ENCODE measurements around the gene TDRD1. TPM values are rescaled to one million over a fixed set of nuclear protein-coding genes. Genes with fewer than 3 reads are reported as not detected.
A peak's percentile ranks its signal among the peaks of the same experiment; 100 is the strongest.

Gene TDRD1
- total RNA-seq, 1 donor, result 0.43 TPM

- no peak overlapping the region for H3K4me3 ChIP-seq (ENCODE audit: low read depth, low read length)
- no peak for TF ChIP-seq CTCF (IDR thresholded peaks at IDR 0.05; ENCODE audit: insufficient read depth, low read depth, low read length)
- DNase-seq (ENCODE audit: low read depth), result no peak
Measured at GRCh38 chr10:114260366-114260765, 81.2 kb downstream of the TDRD1 start.

GRCh38 chr10:114261076-114261475 lies 81.9 kb downstream of the TDRD1 start:
- no peak overlapping the region for H3K4me3 ChIP-seq (ENCODE audit: low read depth, low read length)
- peak; percentile 87 for DNase-seq (ENCODE audit: low read depth)
- no peak for TF ChIP-seq CTCF (IDR thresholded peaks at IDR 0.05; ENCODE audit: insufficient read depth, low read depth, low read length)

GRCh38 chr10:114262496-114262895 lies 83.3 kb downstream of the TDRD1 start:
- no peak overlapping the region for H3K4me3 ChIP-seq (ENCODE audit: low read depth, low read length)
- DNase-seq (ENCODE audit: low read depth), result no peak
- TF ChIP-seq CTCF (IDR thresholded peaks at IDR 0.05; ENCODE audit: insufficient read depth, low read depth, low read length), result no peak

- H3K4me3 ChIP-seq (ENCODE audit: low read depth, low read length), result no peak overlapping the region
- peak; percentile 17 for DNase-seq (ENCODE audit: low read depth)
- TF ChIP-seq CTCF (IDR thresholded peaks at IDR 0.05; ENCODE audit: insufficient read depth, low read depth, low read length), result no peak
Measured at GRCh38 chr10:114265392-114266053, 86.4 kb downstream of the TDRD1 start.

GRCh38 chr10:114266521-114266920 lies 87.4 kb downstream of the TDRD1 start:
- TF ChIP-seq CTCF (IDR thresholded peaks at IDR 0.05; ENCODE audit: insufficient read depth, low read depth, low read length), result no peak
- peak; percentile 34 for DNase-seq (ENCODE audit: low read depth)

DNA sequence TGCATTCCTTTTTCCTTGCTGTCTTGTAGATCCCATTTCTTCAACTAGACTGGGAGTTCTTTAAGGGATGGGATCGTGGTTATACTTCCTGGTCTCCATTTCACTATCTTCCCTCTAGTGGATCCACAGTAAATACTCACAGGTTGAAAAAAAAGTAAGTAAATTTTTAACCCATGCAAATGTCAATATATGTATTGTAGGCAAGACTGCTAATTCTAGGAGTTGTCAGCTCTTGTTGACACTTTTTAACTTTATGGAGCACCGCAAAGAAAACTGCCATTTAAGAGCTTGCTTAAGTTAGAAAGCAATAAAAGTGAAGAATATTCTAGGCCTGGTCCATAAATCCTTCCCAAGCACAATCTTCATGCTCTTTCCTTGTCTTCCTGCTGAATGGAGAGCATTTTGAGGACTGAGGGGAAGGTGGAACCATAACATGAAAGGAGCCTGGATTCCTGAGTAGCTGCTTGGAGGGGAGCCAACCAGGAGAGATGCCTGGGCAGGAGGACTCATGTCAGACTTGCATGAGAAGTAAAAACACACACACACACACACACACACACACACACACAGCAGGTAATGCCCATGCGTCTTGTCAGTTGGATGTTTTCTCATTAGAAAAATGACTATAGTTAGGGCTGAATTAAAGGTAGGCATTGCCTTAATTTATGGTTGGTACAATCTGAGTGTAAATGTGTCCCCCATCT lies 92.1 kb downstream of the TDRD1 start:
- H3K4me3 ChIP-seq (ENCODE audit: low read depth, low read length), result no peak overlapping the region
- no peak for TF ChIP-seq CTCF (IDR thresholded peaks at IDR 0.05; ENCODE audit: insufficient read depth, low read depth, low read length)
- DNase-seq (ENCODE audit: low read depth), result no peak

More at GRCh38 chr10:114266521-114266920, 87.4 kb downstream of the TDRD1 start:
- H3K4me3 ChIP-seq (ENCODE audit: low read depth, low read length), result no peak overlapping the region
